Sigmoid colon (tissue), 3 donors: ENCODE results near the gene ZNF366.

Experiments
- CTCF ChIP-seq, 4 experiments: fragments of 450-650 bp in 3 of 4; fragments of 200-600 bp in 1 of 4; IDR thresholded peaks; one replicate each; pipeline ENCODE4 v1.5.1; 2016 to 2019; ENCODE audit warnings: antibody characterized with exemption in 4 of 4, mild to moderate bottlenecking in 3 of 4, moderate library complexity in 2 of 4
- POLR2A ChIP-seq, 2 donors: fragments of 450-650 bp; IDR thresholded peaks; one replicate each; pipeline ENCODE4 v1.6.1; 2016; ENCODE audit warnings: antibody characterized with exemption in 2 of 2, mild to moderate bottlenecking in 2 of 2, moderate library complexity in 2 of 2

GRCh38 chr5:72412283-72413055, 94.7 kb downstream of the ZNF366 start:
- no peak for TF ChIP-seq POLR2A (IDR thresholded peaks at IDR 0.05)
- no peak for TF ChIP-seq CTCF (IDR thresholded peaks at IDR 0.05)
